PC-3 (cell line): ENCODE measurements around the gene PLCXD1.

ENCODE experiments used
- EZH2 ChIP-seq: fragments of 300-600 bp; sonication (generic); IDR thresholded peaks from one replicate; pipeline ENCODE4 v1.6.1; 2017; ENCODE audit warnings: antibody characterized with exemption, mild to moderate bottlenecking, low read length; ENCODE audit not compliant: unreplicated experiment
- TF ChIP-seq, protein P1 (sequence below): fragments of 300-600 bp; sonication (generic); conservative IDR thresholded peaks from 2 replicates; pipeline ENCODE4 v1.5.1; 2017; ENCODE audit warnings: antibody characterized with exemption, low read depth, mild to moderate bottlenecking, low read length

GRCh38 chrX:333611-334311, 52.6 kb downstream of the PLCXD1 start:
- TF ChIP-seq, protein P1, sequence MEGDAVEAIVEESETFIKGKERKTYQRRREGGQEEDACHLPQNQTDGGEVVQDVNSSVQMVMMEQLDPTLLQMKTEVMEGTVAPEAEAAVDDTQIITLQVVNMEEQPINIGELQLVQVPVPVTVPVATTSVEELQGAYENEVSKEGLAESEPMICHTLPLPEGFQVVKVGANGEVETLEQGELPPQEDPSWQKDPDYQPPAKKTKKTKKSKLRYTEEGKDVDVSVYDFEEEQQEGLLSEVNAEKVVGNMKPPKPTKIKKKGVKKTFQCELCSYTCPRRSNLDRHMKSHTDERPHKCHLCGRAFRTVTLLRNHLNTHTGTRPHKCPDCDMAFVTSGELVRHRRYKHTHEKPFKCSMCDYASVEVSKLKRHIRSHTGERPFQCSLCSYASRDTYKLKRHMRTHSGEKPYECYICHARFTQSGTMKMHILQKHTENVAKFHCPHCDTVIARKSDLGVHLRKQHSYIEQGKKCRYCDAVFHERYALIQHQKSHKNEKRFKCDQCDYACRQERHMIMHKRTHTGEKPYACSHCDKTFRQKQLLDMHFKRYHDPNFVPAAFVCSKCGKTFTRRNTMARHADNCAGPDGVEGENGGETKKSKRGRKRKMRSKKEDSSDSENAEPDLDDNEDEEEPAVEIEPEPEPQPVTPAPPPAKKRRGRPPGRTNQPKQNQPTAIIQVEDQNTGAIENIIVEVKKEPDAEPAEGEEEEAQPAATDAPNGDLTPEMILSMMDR = no peak
- no peak for TF ChIP-seq EZH2
